GM18868 (cell line): Measurements from ENCODE around the gene RAB36.

Experiments
- ATAC-seq: cut with Tn5 transposase; IDR thresholded peaks from one replicate; pipeline ENCODE4 v1.9.1; 2021; ENCODE audit warnings: mild to moderate bottlenecking, moderate library complexity; ENCODE audit not compliant: unreplicated experiment

The RAB36 gene

DNA sequence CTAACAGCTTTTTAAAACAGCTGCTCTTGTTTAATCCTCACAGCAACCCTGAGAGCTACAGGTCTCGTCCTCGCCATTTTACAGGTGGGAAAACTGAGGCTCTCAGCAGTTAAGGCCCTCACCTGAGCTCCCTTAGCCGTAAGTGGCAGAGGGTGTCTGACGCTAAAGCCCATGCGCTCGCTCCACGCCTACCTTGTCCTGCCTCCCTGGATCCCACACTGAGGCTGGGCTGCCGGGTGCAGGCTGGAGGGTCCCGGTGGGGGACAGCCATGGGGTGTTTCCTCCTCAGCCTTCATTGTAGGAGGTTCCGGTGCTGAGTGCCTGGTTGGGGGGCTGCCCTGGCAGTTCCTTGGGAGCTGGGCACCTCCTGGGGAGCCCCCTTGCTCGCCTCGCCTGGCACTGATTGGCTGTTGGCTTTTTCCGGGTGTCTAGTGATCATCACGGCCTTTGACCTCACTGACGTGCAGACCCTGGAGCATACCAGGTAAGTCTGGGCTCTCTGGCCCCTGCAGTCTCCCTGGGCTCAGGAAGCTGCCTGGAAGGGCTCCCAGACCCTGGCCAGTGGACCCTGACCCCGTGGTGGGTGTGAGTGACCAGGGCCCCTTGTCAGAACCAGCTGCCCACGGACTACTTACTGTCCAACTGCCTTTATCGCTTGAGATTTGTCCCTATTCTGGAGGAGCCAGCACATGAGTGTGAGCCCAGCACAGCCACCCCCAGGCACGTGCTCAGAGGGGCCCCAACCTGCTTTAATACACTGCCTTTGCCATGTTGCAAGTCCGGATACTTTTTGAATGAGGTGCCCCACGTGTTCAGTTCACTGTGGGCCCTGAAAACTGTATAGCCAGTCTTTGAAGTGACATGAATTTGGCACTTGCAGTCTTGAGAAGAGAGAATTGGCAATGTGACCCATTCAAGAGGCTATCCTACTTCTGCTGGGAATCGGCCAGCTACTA is 12.6 kb downstream of the RAB36 start:
- ATAC-seq: no peak

DNA sequence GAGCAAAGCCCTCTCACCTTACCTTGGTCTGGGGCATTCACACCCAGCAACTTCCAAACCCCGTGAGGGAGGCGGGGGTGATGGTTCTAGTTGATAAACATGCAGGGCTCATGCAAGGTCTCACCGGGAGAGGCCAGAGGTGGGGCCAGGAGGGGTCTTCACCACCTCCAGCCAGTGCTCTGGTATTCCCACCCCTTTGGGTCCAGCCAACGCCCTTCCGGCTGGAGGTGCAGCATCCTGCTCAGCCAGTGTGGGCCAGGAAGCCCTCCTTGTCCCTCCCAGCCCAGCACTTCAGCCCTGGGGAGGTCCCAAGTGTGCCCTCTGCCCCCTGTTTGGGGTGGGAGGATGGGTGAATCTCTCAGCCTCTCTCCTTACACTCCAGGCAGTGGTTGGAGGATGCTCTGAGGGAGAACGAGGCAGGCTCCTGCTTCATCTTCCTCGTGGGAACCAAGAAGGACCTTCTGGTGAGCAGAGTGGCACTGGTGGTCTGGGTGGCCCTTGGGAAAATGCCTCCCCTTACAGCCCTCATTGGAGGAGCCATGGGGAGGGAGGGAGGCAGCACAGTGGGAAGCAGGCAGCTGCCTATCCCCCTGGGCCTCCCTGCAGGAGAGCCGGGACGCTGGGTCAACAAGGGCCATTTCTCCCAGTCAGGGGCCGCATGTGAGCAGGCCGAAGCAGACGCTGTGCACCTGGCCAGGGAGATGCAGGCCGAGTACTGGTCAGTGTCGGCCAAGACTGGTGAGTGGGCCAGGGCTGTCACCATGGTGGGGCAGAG is 13.4 kb downstream of the RAB36 start:
- ATAC-seq: no peak

DNA sequence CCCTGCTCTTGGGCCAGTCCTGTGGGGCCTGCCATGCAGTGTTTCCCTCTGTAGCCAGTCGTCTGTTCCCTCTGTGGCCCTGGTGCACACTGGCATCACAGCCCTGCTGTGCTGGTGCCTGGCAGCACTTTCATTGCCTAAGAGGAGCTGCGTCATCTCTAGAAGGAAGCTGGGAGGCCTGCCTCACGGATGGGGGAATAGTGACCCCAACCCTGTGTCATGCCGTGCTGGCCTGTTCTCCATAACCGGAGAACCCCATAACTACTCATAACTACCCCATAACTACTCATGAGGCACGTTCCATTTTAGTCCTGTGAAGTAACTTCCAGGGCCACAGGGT is 14.0 kb downstream of the RAB36 start:
- no peak for ATAC-seq

DNA sequence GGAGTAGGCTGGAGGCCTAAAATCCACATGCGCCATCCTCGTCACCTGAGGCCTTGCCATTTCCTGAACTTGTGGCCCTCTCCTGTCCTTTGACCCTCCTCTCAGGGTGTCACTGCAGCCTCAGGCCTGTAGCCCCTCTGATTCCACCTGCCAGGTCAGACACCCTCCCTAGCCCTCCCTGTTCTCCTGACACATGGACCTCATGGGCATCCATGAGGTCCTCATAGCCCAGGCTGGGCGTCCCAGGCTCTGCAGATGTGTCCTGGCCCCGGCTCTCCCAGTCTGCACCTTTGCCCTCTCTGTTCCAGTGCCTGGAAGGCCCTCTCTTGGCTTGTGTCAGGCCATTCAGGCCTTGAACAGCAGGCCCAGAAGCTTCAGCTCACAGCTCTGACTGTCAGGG is 15.8 kb downstream of the RAB36 start:
- no peak for ATAC-seq

DNA sequence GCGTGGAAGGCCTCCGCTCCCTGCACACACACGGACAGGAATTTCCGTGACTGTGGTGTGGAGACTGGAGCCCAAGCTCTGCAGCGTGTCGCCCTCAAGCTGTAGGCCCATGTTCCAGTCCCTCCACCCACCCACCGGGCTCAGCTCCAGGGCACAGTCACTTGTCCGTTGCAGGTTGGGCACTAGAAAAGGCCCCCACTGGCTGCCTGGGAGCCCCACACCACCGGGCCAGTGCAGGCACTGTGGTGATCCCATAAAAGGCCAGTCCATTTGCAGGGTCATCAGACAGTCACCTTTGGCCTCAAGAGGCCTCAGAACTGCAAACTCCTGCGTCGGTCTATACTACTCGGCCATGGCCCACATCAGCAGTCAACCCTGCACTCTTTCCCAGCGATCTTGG is 16.3 kb downstream of the RAB36 start:
- ATAC-seq: no peak

DNA sequence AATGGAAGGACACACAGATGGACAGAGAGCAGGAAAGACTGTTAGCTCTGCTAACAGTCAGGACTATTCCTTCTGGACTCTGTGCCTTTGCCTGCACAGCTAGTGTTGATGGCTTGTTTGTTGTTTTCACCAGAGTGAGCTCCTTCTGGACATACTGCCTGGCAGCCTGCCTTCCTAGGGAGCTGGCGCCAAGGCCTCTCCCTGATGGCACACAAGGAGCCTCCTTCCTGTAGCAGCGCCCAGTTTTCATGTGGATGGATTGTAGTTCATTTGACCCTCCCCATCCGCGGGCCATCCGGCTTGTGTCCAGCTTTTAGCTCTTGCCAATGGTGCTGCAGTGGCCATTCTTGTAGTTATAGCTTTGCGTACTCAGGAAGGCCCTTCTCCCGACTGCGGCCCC is 18.4 kb downstream of the RAB36 start:
- no peak for ATAC-seq

DNA sequence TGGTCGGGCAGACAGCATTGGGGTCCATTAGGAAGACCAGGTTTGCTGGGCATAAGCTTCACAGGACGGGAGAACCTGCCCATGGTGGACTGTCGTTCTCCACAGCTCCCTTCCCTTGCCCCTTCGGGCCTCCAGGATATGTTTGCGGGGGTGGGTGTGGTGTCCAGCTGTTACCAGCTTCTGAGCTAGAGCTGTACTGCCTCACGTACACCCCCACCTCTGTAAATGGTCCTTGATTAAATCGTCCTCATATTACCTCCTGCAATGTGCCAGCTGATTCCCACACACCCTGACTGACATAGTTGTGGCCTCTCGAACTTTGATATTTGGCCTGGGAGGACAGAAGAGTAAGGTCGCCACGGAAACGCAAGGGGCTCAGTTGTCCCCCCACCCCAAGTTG is 18.8 kb downstream of the RAB36 start:
- no peak for ATAC-seq

DNA sequence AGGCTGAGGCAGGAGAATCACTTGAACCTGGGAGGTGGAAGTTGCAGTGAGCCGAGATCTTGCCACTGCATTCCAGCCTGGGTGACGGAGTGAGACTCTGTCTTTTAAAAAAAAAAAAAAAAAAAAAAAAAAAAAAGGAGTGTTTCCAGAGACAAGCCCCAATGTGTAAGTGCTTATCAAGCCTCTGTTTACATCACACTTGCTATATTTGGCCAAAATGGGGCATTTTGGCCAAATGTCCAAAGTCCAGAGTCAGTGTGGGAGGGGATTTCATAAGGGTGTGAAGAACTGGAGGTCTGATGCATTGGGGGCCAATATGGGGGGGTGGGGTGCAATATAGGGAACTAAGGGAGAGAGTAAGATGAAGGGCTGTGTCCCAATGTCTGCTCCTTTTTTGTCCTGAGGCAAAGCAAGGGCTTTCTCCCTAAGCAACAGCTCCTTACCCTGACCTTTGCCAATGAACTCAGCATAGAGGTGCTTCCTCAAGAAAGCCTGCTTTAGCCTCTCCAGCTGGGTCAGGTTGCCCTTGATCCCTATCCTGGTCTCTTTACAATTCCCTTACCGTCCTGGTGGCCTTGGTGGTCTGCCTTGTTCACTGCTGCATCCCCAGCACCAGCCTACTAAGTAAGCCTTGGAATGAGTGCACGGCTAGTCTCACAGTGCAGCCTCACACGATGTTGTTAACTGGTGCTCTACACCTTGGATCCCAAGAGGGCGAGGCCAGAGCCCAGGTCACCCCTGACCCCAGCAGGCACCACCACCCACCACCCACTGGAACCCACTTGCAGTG is 21.0 kb downstream of the RAB36 start:
- no peak for ATAC-seq

DNA sequence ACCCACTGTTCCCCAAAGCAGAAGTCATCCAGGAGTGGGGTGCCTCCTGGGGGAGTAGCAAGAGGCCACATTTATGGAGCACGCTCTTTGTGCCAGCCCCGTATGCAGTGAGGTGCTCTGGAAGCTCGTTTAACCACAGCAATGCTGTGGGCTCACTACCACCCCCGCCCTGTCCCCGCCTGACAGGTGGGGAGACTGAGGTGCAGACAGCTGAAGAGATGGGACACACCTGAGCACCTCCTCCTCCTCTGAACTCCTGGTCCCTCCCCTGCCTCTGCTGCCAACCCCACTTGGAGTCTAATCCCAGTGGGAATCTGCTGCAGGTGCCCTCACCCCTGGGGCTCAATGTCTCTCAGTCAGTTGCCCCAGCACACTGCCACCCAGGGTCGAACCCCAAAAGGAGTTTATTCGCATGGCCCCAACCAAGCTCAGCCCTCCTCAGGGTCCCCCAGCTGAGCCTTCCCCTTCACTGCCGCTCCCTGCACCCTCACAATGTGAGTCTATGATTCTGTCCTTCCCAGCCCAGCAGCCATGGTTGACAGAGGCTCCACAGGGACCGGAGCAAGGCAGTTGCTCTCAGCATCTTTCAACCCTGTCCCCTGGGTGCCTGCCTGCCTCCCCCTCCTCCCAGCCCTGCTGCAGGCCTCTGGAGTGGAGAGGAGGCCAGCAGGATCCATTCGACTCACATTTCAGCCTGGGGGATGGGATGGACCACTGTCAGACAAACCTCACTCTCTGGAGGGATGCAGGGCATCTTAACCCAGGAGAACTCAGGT is 21.8 kb downstream of the RAB36 start:
- ATAC-seq: no peak

DNA sequence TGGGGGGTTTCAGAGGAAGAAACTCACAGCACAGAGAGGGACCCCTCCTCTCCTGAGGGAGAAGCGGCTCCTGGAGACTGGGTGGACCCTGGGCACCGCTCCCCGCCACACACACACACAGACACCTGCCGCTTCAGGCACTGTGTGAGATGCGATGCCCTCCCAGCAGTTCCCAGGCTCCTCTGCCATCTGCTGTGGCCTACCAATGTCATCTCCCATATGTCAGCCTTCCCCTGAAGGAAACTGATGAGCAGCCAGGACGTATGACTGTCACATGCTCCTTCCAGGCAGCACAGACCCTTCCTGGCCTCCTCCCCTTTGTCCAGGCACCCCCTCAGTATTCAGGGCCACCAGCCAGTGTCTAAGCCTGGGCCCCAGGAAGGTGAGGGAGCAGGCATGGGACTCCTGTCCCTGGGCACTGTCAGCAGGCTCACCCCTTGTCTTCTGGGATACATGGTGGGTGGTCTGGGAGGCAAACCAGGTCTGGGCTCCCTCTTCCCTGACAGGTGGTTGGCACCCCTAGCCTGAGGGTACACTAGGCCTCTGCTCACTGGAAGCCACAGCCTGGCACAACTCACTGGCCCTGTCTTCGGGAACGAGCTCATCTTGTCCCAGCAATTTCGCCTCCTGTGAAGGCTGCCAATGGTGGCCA is 23.2 kb downstream of the RAB36 start:
- ATAC-seq: no peak

DNA sequence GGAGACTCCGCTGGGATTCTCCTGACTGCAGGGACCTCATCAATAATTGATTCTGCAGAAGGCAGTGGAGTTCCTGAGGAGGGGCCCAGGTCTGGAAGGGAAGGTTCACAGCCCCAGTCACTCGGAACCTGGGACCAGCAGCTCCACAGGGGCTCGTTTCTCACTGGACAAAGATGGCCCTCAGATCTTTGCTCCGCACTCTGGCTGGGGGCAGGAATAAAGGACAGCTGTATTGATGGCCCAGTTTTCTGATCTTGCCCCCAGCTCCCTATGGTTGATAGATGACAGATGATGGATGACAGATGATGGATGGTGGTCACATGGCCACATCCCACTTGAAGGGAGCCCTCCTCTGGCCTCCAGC is 23.7 kb downstream of the RAB36 start:
- ATAC-seq: no peak

DNA sequence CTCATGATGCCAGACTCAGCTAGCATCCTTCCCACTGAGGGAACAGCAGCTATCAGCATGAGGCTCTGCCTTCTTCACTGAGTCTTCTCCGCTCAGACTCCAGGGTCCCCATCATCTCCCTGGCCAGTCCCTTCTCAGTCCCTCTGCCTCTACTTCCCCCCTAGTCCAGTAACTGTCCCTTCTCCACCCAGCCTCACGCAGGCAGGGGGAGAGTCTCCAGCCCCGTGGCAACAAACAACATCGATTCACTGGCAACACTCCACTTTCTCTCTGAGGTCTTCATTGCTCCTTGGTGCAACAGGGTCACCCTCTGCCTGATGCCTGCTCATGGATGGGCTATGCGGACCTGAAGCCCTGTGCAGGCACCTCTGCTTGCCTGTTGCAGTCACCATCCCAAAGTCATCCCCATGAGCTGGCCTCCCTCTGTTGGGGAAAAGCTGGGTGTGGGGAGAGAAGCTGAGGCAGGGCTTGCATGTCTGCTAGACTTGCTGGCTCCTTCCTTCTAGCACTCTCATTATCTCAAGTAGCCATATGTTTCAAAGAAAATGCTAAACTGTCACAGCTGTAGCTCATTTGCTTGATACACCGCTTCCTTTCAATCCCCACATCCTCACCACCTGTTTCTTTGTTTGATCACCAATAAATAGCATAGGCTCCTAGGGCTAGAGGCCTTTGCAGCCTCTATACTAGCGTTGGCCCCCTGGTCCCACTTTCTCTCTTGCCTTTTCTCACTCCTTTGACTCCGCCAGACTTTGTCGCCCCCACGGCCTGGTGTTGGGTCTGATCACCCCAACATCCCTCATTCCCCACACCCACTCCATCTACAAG is 30.8 kb downstream of the RAB36 start:
- ATAC-seq: no peak

DNA sequence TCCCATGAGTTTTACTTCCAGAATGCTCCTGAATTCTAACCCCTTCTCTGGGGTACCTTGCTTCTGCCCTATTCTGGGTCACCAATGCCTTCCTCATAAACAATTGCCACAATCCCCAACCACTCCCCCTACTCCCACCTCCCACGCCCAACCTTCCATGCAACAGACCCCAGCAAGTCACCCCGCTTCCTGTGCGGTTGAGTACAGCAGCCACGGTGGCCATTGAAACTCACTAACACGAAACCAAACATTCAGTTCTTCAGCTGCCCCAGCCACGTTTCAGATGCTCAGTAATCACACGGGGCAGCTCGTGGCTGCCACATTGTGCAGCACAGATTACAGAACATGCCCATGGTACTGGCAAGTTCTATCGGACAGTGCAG is 31.4 kb downstream of the RAB36 start:
- no peak for ATAC-seq

DNA sequence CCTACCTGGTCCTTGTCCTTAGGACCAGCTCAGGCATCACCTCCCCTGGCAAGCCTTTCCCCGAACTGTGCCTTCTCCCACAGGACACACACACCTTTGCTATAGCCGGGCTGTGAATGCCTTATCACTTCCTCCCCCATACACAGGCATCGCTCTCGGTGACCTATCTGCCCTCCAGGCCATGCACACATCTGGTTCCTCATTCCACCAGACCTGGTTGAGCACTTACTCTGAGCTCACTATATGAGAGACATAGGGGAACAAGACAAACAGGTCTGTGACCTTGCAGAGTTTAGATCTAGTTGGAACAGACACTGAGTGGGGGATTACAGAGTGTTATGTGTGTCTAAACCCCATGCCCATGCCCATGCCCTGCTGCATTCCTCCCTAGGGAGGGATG is 31.9 kb downstream of the RAB36 start:
- no peak for ATAC-seq

DNA sequence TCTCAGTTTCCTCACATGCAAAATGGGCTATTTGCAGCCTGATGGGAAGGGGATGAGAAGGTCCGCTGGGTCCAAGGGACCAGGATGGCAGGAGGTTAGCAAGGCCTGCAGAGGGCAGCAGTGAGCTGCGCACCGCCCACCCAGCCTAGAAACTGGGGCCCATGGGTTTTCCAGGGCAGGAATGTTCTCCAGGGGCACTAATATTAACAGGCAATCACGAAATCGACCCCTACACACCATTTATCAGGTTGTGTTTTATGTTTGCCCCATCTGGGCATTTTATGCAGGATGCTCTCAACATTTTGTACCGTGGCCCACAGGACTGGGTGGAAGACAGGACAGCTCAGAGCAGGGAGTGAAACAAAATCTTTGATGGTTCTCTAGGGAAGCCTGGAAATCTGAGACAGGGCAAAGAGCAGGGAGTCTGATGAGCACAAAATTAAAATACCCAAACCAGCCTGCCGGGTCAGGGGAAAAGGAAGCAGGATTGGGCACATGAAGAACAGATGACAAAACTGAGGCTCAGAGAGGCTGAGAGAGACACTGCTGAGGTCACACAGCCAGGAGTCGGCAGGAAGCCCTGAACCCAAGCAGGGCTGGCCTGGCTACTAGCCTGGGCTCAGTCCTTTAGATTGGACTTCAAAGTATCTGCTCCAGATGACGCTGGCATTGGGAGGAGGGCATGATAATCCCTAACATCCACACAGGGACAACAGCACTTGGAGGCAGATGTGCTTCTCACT is 33.4 kb downstream of the RAB36 start:
- ATAC-seq: no peak

DNA sequence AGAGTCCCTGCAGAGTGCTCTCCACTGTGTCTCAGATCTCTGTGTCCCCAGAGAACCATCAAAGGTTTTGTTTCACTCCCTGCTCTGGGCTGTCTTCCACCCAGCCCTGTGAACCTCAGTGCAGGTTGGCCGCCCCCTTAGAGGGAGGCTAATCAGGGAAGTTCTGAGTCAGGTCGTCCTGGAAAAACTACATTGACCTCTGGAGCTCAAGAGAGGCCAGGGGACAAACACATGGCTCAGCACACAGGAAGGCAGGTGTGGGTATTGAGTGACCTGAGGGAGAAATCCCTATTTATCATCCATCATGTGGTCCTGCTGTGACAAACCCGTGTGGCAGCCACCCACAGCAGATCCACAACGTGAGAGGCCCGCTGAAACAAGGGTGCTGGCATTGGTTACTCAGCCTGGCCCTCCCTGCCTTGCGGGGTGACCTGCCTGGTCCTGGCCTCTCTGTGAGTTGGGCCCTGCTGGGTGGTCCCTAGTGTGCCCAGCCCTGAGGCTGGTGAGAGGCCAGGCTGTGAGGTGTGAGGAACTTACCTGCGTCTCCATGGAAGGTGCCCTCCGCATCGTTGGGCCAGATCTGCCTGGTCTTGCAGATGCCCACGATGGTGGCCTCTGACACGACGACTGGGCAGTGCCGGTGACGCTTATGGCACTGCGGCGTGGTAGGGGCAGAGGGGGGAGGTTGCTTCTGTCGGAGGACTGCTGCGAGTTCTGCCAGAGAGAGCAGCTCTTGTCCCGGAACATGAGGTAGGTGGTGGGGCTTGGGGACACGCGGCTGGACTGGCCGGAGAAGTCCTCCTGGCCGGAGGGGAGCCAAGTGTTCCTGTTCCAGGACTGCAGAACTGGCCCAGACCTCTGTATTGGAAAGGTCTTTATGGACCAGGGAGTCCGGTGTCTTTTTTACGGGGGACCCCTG is 34.4 kb downstream of the RAB36 start:
- no peak for ATAC-seq

DNA sequence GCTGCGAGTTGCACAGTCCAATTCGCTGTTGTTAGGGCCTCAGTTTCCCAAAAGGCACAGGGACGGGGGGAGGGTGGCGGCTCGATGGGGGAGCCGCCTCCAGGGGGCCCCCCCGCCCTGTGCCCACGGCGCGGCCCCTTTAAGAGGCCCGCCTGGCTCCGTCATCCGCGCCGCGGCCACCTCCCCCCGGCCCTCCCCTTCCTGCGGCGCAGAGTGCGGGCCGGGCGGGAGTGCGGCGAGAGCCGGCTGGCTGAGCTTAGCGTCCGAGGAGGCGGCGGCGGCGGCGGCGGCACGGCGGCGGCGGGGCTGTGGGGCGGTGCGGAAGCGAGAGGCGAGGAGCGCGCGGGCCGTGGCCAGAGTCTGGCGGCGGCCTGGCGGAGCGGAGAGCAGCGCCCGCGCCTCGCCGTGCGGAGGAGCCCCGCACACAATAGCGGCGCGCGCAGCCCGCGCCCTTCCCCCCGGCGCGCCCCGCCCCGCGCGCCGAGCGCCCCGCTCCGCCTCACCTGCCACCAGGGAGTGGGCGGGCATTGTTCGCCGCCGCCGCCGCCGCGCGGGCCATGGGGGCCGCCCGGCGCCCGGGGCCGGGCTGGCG is 35.1 kb downstream of the RAB36 start, which contains the start of gene BCR:
Gene BCR (plus strand): TSS at position 209 of the 592 bp plus-strand sequence. CDS start 452 bp downstream, outside the sequence.
- ATAC-seq: no peak
